ENCODE data around the gene RHEX.

- TF ChIP-seq SIN3A (IDR thresholded peaks at IDR 0.05; ENCODE audit: borderline replicate concordance, insufficient read depth, low read length) = no peak
- TF ChIP-seq POLR2AphosphoS5 (IDR thresholded peaks at IDR 0.05; ENCODE audit: low read depth, low read length) = no peak
- TF ChIP-seq, protein P1, sequence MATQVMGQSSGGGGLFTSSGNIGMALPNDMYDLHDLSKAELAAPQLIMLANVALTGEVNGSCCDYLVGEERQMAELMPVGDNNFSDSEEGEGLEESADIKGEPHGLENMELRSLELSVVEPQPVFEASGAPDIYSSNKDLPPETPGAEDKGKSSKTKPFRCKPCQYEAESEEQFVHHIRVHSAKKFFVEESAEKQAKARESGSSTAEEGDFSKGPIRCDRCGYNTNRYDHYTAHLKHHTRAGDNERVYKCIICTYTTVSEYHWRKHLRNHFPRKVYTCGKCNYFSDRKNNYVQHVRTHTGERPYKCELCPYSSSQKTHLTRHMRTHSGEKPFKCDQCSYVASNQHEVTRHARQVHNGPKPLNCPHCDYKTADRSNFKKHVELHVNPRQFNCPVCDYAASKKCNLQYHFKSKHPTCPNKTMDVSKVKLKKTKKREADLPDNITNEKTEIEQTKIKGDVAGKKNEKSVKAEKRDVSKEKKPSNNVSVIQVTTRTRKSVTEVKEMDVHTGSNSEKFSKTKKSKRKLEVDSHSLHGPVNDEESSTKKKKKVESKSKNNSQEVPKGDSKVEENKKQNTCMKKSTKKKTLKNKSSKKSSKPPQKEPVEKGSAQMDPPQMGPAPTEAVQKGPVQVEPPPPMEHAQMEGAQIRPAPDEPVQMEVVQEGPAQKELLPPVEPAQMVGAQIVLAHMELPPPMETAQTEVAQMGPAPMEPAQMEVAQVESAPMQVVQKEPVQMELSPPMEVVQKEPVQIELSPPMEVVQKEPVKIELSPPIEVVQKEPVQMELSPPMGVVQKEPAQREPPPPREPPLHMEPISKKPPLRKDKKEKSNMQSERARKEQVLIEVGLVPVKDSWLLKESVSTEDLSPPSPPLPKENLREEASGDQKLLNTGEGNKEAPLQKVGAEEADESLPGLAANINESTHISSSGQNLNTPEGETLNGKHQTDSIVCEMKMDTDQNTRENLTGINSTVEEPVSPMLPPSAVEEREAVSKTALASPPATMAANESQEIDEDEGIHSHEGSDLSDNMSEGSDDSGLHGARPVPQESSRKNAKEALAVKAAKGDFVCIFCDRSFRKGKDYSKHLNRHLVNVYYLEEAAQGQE (IDR thresholded peaks at IDR 0.05; ENCODE audit: insufficient read depth in 1 of 2, low read depth in 2 of 2, low read length in 2 of 2) = no peak
- no peak for TF ChIP-seq TAF1 (IDR thresholded peaks at IDR 0.05; ENCODE audit: borderline replicate concordance, insufficient read depth, low read length)
- no peak for TF ChIP-seq FOXP2 (optimal IDR thresholded peaks at IDR 0.05; ENCODE audit: borderline replicate concordance, extremely low read depth, extremely low read length, insufficient read depth)
Observed at GRCh38 chr1:206047271-206047670, 5.7 kb upstream of the RHEX start.
